Muscle layer of duodenum (tissue), 2 donors: ENCODE results near the gene TPSG1.
"Not testable (repeated sequence)": the region's sequence is repeated elsewhere in the genome, so short reads cannot be mapped to it uniquely, and the experiment has no call there.

Source experiments
- H3K27ac ChIP-seq: one replicate; pipeline ENCODE4 v1.7.0; 2013; ENCODE audit warnings: mild to moderate bottlenecking, low read length
- H3K27me3 ChIP-seq: one replicate; pipeline ENCODE4 v1.7.0; 2013; ENCODE audit warnings: low read depth, mild to moderate bottlenecking, control low read depth, low read length
- H3K36me3 ChIP-seq, 2 donors: one replicate each; pipeline ENCODE4 v1.7.0; 2013; ENCODE audit warnings: low read length in 2 of 2, control low read depth in 1 of 2, mild to moderate bottlenecking in 1 of 2; ENCODE audit not compliant: insufficient read depth in 2 of 2, control insufficient read depth in 1 of 2
- H3K4me1 ChIP-seq, 2 donors: one replicate each; pipeline ENCODE4 v1.7.0; 2013; ENCODE audit warnings: low read length in 2 of 2, mild to moderate bottlenecking in 2 of 2, control low read depth in 1 of 2, moderate library complexity in 1 of 2; ENCODE audit not compliant: insufficient read depth in 2 of 2, control insufficient read depth in 1 of 2
- H3K4me3 ChIP-seq, 2 donors: one replicate each; pipeline ENCODE4 v1.7.0; 2013; ENCODE audit warnings: low read length in 2 of 2, low read depth in 1 of 2, mild to moderate bottlenecking in 1 of 2
- H3K9me3 ChIP-seq, 2 donors: one replicate each; pipeline ENCODE4 v1.7.0; 2013; ENCODE audit warnings: low read length in 2 of 2, control low read depth in 1 of 2, mild to moderate bottlenecking in 1 of 2; ENCODE audit not compliant: control insufficient read depth in 1 of 2
- donor health status: healthy.

The TPSG1 gene

GRCh38 chr16:1255276-1256122 lies 30.4 kb upstream of the TPSG1 start, which contains the start of gene TPSD1:
TPSD1 (plus strand) TSS chr16:1256069; CDS start chr16:1256281, 212 bp downstream.
- not testable (repeated sequence) for H3K9me3 ChIP-seq, H3K4me1 ChIP-seq, H3K4me3 ChIP-seq, H3K27me3 ChIP-seq, H3K36me3 ChIP-seq, H3K27ac ChIP-seq

DNA sequence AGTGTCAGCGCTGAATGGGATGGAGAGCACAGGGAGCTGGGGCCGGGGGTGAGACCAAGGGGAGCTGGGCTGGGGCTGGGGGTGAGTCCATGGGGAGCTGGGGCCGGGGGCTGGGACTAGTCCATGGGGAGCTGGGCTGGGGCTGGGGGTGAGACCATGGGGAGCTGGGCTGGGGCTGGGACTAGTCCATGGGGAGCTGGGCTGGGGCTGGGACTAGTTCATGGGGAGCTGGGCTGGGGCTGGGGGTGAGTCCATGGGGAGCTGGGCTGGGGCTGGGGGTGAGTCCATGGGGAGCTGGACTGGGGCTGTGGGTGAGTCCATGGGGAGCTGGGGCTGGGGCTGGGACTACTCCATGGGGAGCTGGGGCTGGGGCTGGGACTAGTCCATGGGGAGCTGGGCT lies 29.8 kb upstream of the TPSG1 start:
- H3K4me1 ChIP-seq, H3K27me3 ChIP-seq, H3K27ac ChIP-seq, H3K4me3 ChIP-seq, H3K9me3 ChIP-seq, H3K36me3 ChIP-seq: not testable (repeated sequence)

GRCh38 chr16:1253701-1254364 lies 28.8 kb upstream of the TPSG1 start:
- not testable (repeated sequence) for H3K9me3 ChIP-seq, H3K27me3 ChIP-seq, H3K4me3 ChIP-seq

DNA sequence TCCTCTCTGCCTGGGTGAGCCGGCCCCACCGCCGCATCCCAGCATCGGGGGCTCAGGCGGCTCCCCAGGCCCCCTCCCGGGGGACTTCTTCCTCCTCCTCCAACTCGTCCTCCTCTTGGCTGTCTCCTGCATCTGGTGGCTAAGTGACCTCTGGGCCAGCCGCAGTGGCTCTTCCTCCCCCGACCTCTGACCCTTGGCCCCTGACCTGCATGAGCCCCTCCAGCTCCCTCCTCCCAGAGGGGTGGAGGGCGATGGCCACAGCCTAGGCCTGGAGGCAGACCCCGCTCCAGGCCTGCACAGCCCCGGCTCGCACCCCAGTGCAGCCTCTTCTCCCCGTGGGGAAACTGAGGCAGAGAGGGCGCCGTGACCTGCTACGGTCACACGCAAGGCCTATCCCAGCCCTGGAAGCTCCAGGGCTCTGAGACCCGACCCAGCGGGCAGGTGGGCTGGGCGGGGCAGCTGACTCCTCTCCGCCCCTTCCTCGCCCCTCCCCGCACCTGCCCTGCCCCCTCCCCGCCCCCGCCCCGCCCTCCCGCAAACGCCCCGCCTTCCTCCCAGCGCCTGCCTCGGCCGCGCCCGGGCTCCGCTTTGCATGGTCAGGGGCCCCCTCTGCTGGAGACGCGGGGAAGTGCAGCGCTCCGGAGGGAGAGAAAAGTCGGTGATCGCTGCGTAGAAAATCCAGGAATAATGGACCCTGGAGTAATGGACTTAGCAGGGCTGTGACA lies 24.1 kb upstream of the TPSG1 start:
- not testable (repeated sequence) for H3K4me1 ChIP-seq, H3K4me3 ChIP-seq, H3K27me3 ChIP-seq, H3K27ac ChIP-seq, H3K9me3 ChIP-seq, H3K36me3 ChIP-seq

More at GRCh38 chr16:1253701-1254364, 28.8 kb upstream of the TPSG1 start:
- H3K36me3 ChIP-seq, H3K4me1 ChIP-seq, H3K27ac ChIP-seq: not testable (repeated sequence)

- H3K4me1 ChIP-seq, H3K27me3 ChIP-seq, H3K4me3 ChIP-seq, H3K9me3 ChIP-seq, H3K36me3 ChIP-seq, H3K27ac ChIP-seq: not testable (repeated sequence)
Observed at GRCh38 chr16:1247903-1248537, 23.0 kb upstream of the TPSG1 start.

DNA sequence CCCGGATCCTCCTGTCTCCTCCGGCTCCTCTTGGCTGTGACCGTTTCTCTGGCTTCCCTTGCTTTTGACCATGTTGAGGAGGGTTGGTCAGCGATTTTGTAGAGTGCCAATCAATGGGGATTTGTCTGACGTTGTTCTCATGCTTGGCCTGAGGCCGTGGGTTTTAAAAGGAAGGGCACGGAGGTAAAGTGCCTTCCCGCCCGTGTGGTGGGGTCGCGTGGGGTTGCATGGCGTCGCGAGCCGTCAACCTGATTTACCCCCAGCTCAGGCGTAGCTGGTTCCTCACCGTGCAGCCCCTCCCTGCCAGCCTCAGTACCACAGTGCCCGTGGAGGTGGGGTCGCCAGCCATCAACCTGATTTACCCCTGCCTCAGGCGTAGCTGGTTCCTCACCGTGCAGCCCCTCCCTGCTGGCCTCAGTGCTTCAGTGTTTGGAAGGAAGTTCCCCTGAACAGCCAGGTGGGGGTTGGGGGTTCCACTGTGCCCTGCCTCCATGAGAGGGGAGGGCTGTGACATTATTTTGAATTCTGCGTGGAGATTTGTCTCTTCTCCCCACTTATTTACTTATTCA lies 20.5 kb upstream of the TPSG1 start:
- no peak overlapping the region for H3K27ac ChIP-seq
- no peaks in the 10 kb centered on the region for H3K27me3 ChIP-seq
- H3K4me3 ChIP-seq, result no peak overlapping the region
- no peaks in the 10 kb centered on the region for H3K9me3 ChIP-seq
- no peaks in the 10 kb centered on the region for H3K4me1 ChIP-seq
- no peaks in the 10 kb centered on the region for H3K36me3 ChIP-seq

DNA sequence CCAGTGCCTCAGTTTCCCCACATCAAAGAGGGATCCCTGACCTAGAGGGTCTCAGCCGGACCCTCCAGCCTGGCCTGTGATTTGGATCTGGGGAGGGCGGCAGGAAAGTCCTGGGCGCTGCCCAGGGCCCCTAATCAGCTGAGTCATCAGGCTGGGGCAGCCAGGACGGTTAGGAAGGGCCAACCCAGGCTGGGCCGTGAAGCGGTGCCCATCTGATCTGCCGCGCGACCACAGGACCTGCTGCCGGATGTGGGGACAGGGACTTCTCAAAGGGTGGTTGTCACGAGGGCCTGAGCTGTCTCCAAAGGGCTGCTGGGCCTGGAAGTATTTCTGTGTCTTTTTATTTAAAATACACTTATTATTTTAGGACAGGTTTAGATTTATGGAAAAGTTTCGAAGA lies 19.8 kb upstream of the TPSG1 start:
- Histone ChIP-seq H3K9me3 (no peaks in the 10 kb centered on the region), H3K36me3 (no peaks in the 10 kb centered on the region), H3K4me1 (no peaks in the 10 kb centered on the region), H3K4me3 (no peak overlapping the region), H3K27ac (no peak overlapping the region), H3K27me3 (no peaks in the 10 kb centered on the region)

GRCh38 chr16:1243907-1244850 lies 19.1 kb upstream of the TPSG1 start:
- H3K9me3 ChIP-seq, H3K27ac ChIP-seq, H3K4me1 ChIP-seq, H3K27me3 ChIP-seq, H3K36me3 ChIP-seq, H3K4me3 ChIP-seq: not testable (repeated sequence)

GRCh38 chr16:1243363-1243762 lies 18.3 kb upstream of the TPSG1 start:
- H3K9me3 ChIP-seq, H3K4me1 ChIP-seq, H3K36me3 ChIP-seq, H3K27me3 ChIP-seq, H3K27ac ChIP-seq, H3K4me3 ChIP-seq: not testable (repeated sequence)

- not testable (repeated sequence) for H3K9me3 ChIP-seq, H3K4me3 ChIP-seq, H3K4me1 ChIP-seq, H3K27ac ChIP-seq, H3K27me3 ChIP-seq, H3K36me3 ChIP-seq
Observed at GRCh38 chr16:1241081-1241480, 16.0 kb upstream of the TPSG1 start.
